Heart right ventricle (tissue), 16 donors: ENCODE results near the gene UXT. TPM values are rescaled to one million over a fixed set of nuclear protein-coding genes. Genes with fewer than 3 reads are reported as not detected.

Experiments
- ATAC-seq, 8 donors: fragments of 200-7000 bp; cut with Tn5 transposase; one replicate each; pipeline ENCODE4 v1.9.1; 2020; ENCODE audit warnings: mild to moderate bottlenecking in 8 of 8, moderate library complexity in 8 of 8, moderate number of reproducible peaks in 1 of 8
- DNase-seq, 2 donors: peaks; one replicate each; pipeline ENCODE4 v3.0.0-alpha.2; 2020
- H3K27ac ChIP-seq, 10 donors: fragments of 200-600 bp; sonication (generic) in 2 of 10; one replicate each; pipeline versions ENCODE4 v1.5.0 to v1.8.0; 2020 to 2022; ENCODE audit warnings: mild to moderate bottlenecking in 3 of 10
- H3K27me3 ChIP-seq, 7 donors: fragments of 200-600 bp; one replicate each; pipeline ENCODE4 v1.8.0; 2021 to 2022; ENCODE audit warnings: mild to moderate bottlenecking in 2 of 7
- H3K36me3 ChIP-seq, 9 donors: fragments of 200-600 bp; sonication (generic) in 1 of 9; one replicate each; pipeline versions ENCODE4 v1.5.0 to v1.8.0; 2020 to 2022; ENCODE audit warnings: mild to moderate bottlenecking in 2 of 9
- H3K4me1 ChIP-seq, 9 donors: fragments of 200-600 bp; sonication (generic) in 1 of 9; one replicate each; pipeline versions ENCODE4 v1.5.0 to v1.8.0; 2020 to 2022; ENCODE audit warnings: mild to moderate bottlenecking in 4 of 9
- H3K4me3 ChIP-seq, 10 donors: fragments of 200-600 bp; sonication (generic) in 2 of 10; one replicate each; pipeline versions ENCODE4 v1.5.0 to v1.8.0; 2020 to 2022; ENCODE audit warnings: mild to moderate bottlenecking in 7 of 10, moderate library complexity in 2 of 10
- H3K9me3 ChIP-seq, 11 donors: fragments of 200-600 bp in 10 of 11; sonication (generic) in 2 of 11; one replicate each; pipeline versions ENCODE4 v1.5.0 to v1.8.0; 2013 to 2022; ENCODE audit warnings: mild to moderate bottlenecking in 2 of 11, control low read depth in 1 of 11, moderate library complexity in 1 of 11
- WGBS, 2 donors: extraction: QIAGEN DNeasy Blood & Tissue Kit; methylation state at CpG; one replicate each; pipeline ENCODE4 v1.1.7; 2013; ENCODE audit warnings: inconsistent platforms in 1 of 2; 5-methylcytosine and 5-hydroxymethylcytosine counted together
- intact Hi-C, 10 donors: fragments of 100-400 bp; cut with DNase I; formaldehyde crosslinking; loops; one replicate each; pipeline versions ENCODE4 v1.11.1 to v1.14.2; 2022
- polyA plus RNA-seq, 2 donors: library from polyadenylated mRNA; stranded (reverse); fragments of 200-250 nt; gene quantifications; one replicate each; pipeline ENCODE4 v1.2.3, GENCODE V29; 2013
- total RNA-seq, 10 donors: library from RNA; stranded (reverse); fragmentation: NEBNext Ultra II Directional in 3 of 10; extraction: Animal tissue kit (Norgen Biotek cat#: 25700) in 3 of 10; gene quantifications; one replicate each; pipeline versions ENCODE4 v1.2.1 to v1.2.4, GENCODE V29; 2021 to 2023
- TF ChIP-seq, protein P1 (sequence below), 9 donors: fragments of 200-600 bp; sonication (generic) in 2 of 9; IDR thresholded peaks; one replicate each; pipeline versions ENCODE4 v1.5.0 to v1.8.0; 2021 to 2022; ENCODE audit warnings: antibody characterized with exemption in 9 of 9, mild to moderate bottlenecking in 5 of 9, moderate library complexity in 1 of 9
- donor health status: Arrhythmogenic right ventricular cardiomyopathy.
- donor health status: ischemic (EF 13 %, LVEDD 7.1; RV severe dilation, severe dysfunction).
- donor health status: healthy with polysubstance abuse.
- donor health status: DM: no; HTN: yes; CAD: no.
- donor health status: DM: no; HTN: no; CAD: no.
- donor health status: ischemic (EF 25% LVEDD 6.9; RV normal size, moderate dysfunction).
- donor health status: ischemic (EF 25% LVEDD 5.7; RV mildly dilated, moderate dysfunction).
- donor health status: healthy.
- donor health status: DM: yes; HTN: yes; CAD: no.
- donor health status: Ischemic cardiomyopathy.
- donor health status: ischemic (EF 35%, LVEDD 5.7; RV mildly dilated, moderate dysfunction).
- donor health status: nonischemic (EF 11% LVEDD 7.7; RV severe dilation, severe dysfunction).
- donor health status: DM: yes; HTN: yes; CAD: no.
- donor health status: PGD.
- donor health status: ischemic (EF 29% LVEDD 5.4; RV normal size, mild dysfunction).
- donor health status: nonischemic (EF 23%, LVEDD 6.1; RV moderate dilation, normal function).

Gene UXT
- total and polyA plus RNA-seq, 12 donors: 84.1 to 242 (median 92.1) TPM

DNA sequence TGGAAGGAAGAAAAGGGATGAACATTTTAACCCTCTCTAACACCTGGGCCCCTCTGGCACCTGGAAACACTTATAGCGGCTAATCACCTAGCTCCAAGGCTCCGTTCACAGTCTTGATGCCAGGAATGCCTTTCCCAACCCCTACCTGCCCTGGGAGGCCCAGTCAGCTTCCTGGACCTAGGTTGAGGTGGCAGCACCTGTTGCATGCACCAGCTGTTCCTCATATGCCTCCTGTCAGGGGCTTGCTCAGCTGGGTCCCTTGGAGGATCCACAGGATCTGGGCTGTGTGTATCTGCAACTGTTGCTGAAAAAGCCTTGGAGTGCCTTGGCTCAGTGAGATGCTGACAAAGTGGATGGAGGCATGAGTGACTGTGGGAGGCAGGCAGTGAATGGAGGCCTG is 33.6 kb downstream of the UXT start:
- no peak overlapping the region for H3K4me3 ChIP-seq
- TF ChIP-seq, protein P1, sequence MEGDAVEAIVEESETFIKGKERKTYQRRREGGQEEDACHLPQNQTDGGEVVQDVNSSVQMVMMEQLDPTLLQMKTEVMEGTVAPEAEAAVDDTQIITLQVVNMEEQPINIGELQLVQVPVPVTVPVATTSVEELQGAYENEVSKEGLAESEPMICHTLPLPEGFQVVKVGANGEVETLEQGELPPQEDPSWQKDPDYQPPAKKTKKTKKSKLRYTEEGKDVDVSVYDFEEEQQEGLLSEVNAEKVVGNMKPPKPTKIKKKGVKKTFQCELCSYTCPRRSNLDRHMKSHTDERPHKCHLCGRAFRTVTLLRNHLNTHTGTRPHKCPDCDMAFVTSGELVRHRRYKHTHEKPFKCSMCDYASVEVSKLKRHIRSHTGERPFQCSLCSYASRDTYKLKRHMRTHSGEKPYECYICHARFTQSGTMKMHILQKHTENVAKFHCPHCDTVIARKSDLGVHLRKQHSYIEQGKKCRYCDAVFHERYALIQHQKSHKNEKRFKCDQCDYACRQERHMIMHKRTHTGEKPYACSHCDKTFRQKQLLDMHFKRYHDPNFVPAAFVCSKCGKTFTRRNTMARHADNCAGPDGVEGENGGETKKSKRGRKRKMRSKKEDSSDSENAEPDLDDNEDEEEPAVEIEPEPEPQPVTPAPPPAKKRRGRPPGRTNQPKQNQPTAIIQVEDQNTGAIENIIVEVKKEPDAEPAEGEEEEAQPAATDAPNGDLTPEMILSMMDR (IDR thresholded peaks at IDR 0.05): no peak
- peaks cover 0 to 7% (median 0%) of the 10 kb centered on the region in 9 donors for H3K4me1 ChIP-seq
- no peak for ATAC-seq
- no peak for DNase-seq
- no peaks in the 10 kb centered on the region for H3K9me3 ChIP-seq
- WGBS, 2 donors: 97 to 100% methylated on average over 2 of the region's 2 CpGs
- intact Hi-C loops: no loop called here
- peaks cover 0 to 23% (median 0%) of the 10 kb centered on the region in 7 donors for H3K27me3 ChIP-seq
- H3K27ac ChIP-seq: no peak overlapping the region
- H3K36me3 ChIP-seq: no peaks in the 10 kb centered on the region

DNA sequence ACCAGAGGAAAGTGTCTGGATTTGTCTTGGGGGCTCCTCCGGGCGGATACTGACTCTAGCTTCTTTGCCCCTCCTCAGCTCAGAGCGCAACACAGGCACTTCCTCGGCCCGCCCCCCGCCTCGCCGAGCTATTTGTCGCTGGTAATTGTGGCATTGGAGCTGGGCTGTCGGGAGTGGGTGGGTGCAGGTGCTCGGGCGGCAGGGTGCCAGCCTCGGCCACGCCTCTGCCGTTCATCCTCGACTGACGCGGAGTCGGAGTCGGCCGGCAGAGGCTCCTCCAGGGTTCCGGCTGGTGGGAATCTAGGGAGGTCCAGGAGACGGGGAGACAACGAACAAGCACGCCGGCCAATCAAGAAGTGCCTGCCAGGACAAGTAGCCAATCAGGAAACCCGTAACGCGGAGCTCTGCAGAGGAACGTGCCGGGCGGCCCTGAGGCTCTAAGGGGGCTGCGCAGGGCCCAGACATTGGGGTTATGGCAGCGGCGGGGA is 35.4 kb downstream of the UXT start:
- DNase-seq (peak; percentile 38 to 56), ATAC-seq (peak in 7 of 8 donors; percentile 42 to 81 (median 74))
- intact Hi-C loops: no loop called here
- Histone ChIP-seq H3K4me3 (peak overlapping the region in 8 of 10 donors; percentile 9 to 41 (median 32)), H3K27ac (no peak overlapping the region), H3K4me1 (peaks cover 0 to 5% (median 0%) of the 10 kb centered on the region in 9 donors), H3K9me3 (no peaks in the 10 kb centered on the region), H3K36me3 (no peaks in the 10 kb centered on the region), H3K27me3 (peaks cover 0 to 26% (median 0%) of the 10 kb centered on the region in 7 donors)
- 0 to 1% methylated on average over 35 of the region's 35 CpGs for WGBS, 2 donors
- TF ChIP-seq, protein P1 (IDR thresholded peaks at IDR 0.05): no peak

DNA sequence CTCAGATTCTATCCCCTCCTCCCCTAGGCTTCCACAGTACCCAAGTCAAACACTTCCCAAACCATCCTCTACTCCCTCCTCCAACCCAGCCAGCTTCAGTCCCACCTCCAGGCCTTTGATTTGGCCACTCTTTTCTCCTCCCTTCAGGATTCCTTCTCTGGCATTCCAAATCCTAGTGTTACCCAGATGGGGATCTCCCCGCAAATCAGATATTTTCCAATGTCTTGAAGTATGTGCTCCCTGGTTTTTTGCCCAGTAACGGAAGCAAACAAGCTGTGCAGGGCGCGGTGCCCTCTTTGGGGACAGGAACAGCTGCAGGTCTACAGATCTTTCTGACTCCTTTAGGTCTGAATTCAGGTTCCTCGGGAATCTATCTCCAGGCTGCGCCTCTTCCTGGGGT is 37.1 kb downstream of the UXT start:
- WGBS, 2 donors: 81% methylated on average over 6 of the region's 6 CpGs
- no peak for ATAC-seq
- H3K27me3 ChIP-seq: peaks cover 0 to 31% (median 0%) of the 10 kb centered on the region in 7 donors
- H3K4me1 ChIP-seq: peaks cover 0 to 5% (median 0%) of the 10 kb centered on the region in 9 donors
- H3K4me3 ChIP-seq: no peak overlapping the region
- TF ChIP-seq, protein P1 (IDR thresholded peaks at IDR 0.05): no peak
- H3K27ac ChIP-seq: no peak overlapping the region
- no peaks in the 10 kb centered on the region for H3K36me3 ChIP-seq
- H3K9me3 ChIP-seq: no peaks in the 10 kb centered on the region
- intact Hi-C loops: no loop called here
- no peak for DNase-seq

DNA sequence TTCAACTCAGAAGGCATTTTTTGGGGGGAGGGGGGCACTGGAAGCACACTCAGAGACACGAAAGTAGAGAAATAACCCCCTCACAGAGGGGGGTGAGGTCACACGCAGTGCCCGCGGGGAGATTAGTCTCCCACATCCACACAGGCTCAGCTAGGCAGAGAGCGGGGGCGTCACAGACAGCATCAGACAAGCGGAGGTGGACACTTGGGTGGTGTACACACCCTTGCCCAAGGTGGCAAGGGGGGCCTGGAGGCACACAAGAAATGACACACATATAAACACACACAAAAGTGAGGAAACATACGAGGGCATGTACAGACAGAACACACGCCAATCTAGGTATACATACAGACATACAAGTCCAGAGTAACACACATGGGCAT is 38.7 kb downstream of the UXT start:
- ATAC-seq: no peak
- intact Hi-C loops: no loop called here
- DNase-seq: no peak
- H3K27ac ChIP-seq: no peak overlapping the region
- peaks cover 0 to 47% (median 0%) of the 10 kb centered on the region in 7 donors for H3K27me3 ChIP-seq
- no peak overlapping the region for H3K4me3 ChIP-seq
- TF ChIP-seq, protein P1 (IDR thresholded peaks at IDR 0.05): no peak
- 48 to 49% methylated on average over 9 of the region's 9 CpGs for WGBS, 2 donors
- H3K36me3 ChIP-seq: no peaks in the 10 kb centered on the region
- H3K9me3 ChIP-seq: no peaks in the 10 kb centered on the region
- H3K4me1 ChIP-seq: peaks cover 0 to 5% (median 0%) of the 10 kb centered on the region in 9 donors
